Measurements from ENCODE around the gene SPOCK1. TPM values are rescaled to one million over a fixed set of nuclear protein-coding genes. Genes with fewer than 3 reads are reported as not detected.

The SPOCK1 gene
- total RNA-seq, 2 donors from 2014 or later: 75.0 to 213 TPM

DNA sequence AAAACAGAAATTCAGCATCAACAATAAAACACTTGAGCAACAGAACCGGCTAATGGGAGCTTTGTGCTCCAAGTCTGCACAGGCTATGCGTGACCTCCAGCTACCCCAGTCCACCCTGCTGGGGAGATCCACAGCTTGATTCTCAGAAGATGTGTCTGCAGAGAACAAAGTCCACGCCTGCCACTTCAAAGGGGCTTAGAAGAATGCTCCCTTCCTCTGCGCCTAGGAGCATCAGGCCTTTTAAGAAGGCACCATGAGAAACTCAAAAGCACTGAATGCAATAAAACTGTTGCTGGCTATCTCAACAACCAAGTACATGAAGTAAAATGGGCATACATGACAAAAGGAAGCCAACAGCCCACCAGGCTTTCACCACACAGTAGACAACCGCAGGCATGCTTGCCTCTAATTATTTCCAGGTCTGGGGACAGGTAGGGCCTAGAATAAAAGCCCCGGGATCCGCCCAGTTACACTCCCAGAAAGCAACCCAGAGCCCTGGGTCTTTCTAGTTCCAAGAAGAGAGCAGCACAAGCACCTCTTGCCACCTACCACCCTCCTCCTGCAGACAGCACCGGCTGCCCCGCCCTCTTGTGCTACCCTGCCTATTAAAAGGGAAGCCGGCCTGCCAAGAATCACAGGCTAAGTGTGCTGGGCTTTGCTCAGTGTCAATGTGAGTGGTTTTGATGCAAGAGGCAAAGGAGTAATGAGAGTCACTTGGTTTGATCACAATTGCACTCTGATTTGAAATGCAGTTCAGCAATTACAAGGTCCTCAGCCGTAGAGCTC, 123.2 kb downstream of the SPOCK1 start:
- DNase-seq (peak; percentile 55), ATAC-seq (peak; percentile 87 to 97)
- intact Hi-C loops (cut with DNase I): no loop called here

DNA sequence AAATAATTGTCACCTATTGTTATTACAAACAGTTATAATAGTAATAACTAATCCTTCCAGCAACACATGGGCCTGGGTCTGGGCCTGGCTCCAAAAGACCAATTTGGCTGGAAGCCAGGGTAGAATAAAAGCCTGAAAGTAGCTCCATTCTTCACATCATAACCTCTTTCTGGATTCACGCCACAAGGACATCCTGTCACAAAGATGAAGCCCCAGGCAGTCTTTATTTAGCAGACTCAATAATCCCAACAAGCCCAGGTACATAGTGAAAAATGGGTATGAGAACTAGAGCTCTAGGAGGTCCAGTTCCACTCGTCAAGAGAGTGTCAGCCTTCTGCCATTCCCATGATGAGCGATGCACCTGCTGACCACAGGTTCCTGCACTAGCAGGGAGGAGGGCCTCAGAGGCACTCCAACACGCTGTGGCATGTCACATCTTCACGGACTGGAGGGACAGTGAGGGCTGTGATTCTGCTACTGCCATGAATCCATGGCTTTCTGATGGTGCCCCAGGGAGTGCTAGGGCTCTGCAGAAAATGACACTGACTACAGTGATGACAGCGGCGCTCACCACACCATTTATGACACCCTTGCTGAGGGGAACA, 124.9 kb downstream of the SPOCK1 start:
- ATAC-seq (peak; percentile 35 to 43), DNase-seq (no peak)
- intact Hi-C loops (cut with DNase I): no loop called here

DNA sequence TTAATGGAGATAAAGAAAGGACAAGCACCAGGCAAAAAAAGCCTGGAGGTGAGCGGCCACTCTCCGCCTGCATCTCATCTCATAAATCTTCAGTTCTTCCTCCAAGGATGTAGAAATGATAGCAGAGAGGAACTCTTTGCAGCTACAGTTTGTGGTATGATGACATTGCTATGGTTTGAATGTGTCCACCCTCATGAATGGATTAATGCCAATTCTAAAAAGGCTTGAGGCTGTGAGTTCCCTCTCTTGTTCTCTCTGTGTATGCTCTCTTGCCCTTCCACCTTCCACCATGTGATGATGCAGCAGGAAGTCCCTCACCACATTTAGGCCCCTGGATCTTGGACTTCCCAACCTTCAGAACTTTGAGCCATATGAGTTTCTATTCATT, 126.4 kb downstream of the SPOCK1 start:
- DNase-seq: no peak
- ATAC-seq: no peak
- intact Hi-C loops (cut with DNase I): no loop called here

DNA sequence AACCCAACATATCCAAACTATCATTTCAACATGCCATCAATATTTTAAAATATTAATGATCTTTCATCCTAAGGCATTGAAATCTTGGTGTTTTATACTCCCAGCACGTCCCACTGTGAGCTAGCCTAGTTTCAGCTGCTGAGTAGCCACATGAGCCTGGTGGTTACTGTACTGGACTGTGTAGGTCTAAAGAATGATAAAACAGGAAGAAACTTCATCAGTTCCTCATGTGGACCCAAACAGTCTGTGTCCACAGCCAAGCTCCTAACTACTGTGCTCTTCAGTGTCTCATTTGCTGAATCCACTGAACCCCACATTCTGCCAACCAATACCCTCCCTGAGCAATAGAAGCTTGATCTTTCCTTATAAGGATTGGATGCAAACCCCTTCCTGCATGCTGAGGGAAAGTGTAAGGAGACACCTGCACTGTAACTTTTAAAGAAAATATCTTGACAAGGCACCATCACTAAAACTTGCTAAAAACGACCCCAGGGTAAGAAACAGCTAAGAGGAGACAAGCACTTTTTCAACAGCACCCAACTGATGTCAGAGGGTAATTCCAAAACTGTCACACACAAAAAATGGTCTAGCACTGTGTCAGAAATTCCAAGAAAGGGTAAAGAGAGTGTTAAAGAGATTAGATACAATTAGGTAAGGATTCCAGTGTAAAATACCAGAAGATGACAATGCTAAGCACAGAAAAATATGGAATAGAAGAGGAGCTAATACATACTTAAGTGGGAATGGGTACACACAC, 126.9 kb downstream of the SPOCK1 start:
- ATAC-seq: no peak
- DNase-seq: no peak
- intact Hi-C loops (cut with DNase I): no loop called here

DNA sequence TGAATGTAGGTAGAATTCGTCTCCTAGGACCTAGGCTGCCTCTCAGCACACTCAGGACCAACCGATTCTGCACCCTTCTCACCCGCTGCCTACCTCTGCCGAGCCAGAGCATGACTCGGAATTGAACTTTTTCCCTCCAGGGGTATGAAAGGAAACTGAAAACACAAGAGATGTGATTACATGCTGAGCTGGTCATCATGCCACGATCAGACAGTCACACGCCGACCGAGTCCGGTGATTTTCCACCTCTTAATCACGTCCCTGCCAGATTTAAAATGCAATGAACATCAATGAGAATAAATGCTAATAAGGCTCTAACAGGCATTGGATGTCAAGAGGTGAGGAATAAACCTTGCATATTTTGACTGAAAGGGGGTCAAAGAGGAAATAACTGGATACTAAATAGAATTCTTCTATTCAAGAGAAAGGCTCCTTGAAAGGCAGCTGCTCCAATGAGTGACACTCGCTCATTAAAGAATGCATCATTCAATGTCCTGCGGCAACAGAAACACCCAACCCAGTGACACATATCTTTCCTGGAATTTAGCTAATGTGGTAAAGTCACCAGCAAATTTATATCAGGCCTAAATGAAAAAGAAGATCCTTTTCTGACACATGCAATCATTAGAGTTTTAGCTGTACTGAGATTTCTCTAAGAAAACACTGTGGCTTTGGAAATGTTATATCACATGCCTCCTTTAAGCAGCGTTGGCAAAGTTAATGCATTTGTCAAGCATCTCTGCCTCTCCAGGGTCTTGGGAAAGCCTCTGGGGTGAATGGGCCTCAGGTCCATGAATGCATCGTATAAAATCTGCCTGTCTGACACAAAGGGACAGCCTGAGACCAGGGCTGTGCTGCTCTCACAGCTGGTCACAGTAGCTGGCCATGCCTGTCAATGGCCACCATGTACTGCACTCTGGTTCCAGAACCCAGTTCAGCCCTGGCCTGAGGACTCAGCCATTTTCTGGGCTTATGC, 128.7 kb downstream of the SPOCK1 start:
- no peak for DNase-seq
- intact Hi-C loops (cut with DNase I): no loop called here
- ATAC-seq: no peak

DNA sequence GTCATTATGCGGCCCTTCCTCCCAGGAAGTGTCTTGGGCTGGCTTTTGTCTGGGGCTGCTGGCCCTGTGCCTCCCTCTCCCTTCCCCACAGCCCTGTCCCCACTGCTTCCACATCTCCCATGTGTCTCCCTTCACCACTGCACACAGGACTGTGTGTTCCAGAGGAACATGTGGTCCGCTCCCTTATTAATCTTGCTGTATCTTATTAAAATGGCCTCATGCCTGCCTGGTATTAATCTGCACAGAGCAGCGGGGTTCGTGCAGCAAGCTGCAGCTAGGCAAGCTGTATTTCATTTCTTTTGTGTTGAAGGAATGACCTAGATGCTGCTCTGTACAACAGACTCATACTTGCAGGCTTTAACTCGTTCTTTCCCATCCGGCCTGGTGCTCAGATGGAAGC, 130.5 kb downstream of the SPOCK1 start:
- ATAC-seq: no peak
- DNase-seq: no peak
- intact Hi-C loops (cut with DNase I): no loop called here

DNA sequence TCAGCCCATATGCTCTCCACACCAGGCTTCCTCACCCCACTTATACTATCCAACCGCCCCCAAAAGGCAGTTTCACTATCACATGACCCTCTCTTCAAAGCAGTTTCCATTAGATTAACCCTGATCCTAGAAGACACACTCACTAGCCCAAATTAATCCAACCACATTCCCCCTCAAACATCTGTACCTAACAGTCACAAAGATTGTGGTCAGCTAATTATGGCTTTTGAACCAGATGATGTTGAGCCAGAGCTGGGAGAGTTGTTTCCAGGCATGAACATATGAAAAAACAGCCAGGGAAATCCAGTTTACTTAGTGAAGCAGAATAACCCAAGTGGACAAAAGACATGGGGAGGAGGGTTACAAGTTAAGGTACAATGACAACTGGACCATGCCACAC, 131.2 kb downstream of the SPOCK1 start:
- intact Hi-C loops (cut with DNase I): no loop called here
- DNase-seq (no peak), ATAC-seq (no peak)

DNA sequence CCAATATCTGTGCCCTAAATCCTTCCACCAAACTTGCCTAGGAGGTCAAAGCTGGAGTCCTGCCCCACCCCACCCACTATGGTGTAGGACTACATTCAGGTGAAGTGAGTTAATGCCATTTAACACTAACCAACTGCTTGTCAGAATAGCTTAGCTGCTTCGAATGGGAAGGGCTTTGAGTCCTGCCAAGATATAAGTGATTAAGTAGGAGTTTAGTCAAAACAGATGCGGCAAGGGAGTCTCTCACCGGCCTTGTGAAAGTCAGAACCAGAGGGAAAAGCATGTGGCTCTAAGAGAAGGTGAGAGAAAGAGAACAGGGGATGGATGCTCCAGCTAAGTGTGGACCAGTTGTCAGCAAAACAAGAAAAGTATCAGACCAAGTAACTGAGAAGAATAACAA, 132.6 kb downstream of the SPOCK1 start:
- no peak for ATAC-seq
- intact Hi-C loops (cut with DNase I): no loop called here
- DNase-seq: no peak

DNA sequence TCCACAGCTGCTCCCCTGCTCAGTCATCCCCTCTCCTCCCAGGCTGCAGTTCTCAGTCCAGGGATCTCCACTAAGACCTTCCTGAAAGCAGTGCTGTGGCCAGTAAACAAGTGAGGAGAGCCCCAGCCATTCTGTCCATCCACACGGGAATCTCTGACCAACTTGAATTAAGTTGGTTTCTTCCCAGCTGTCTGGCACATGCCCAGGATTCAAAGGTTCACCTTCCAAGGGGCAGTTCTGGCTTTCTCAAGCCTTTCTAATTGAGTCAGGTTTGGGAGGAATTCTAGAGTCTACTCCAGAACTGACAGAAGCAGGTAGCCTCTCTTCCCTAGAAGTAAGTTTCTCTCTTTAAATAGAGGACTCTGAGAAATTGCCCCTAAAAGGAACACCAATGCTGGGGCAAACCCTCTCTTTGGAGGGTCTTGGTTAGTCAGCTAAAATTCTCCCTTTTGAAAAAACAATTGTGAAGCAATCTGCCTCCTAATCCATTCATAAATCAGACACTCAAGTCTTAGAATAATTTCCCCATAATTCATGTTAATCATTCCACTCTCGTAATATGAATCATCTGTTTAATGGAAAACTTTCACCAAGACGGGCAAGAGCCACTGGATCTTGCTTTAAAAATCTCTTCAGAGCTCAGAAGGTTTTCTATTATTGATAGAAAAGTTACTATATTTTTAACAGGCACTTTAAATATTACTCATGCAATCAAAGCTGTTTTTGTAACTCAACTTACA, 133.8 kb downstream of the SPOCK1 start:
- intact Hi-C loops (cut with DNase I): no loop called here
- ATAC-seq: no peak

DNA sequence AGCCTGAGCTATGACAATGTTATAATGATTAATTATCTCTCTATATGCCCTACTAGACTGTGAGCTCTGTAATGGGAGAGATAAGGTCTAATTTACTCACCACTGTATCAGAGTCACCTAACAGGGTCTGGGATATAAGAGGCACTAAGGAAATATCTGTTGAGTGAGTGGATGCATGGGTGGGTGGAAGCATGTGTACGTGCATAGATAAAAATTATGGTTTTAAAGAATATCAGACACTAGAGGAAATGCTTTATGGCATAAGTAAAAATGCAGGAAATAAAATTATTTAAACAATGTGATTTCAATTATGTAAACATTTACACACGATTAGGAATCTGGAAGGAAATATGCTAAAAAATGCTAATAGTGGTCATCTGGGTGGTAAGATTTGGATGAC, 137.8 kb downstream of the SPOCK1 start:
- ATAC-seq (no peak), DNase-seq (no peak)
- intact Hi-C loops (cut with DNase I): no loop called here

More for the DNA sequence above, 133.8 kb downstream of the SPOCK1 start:
- no peak for DNase-seq

DNA sequence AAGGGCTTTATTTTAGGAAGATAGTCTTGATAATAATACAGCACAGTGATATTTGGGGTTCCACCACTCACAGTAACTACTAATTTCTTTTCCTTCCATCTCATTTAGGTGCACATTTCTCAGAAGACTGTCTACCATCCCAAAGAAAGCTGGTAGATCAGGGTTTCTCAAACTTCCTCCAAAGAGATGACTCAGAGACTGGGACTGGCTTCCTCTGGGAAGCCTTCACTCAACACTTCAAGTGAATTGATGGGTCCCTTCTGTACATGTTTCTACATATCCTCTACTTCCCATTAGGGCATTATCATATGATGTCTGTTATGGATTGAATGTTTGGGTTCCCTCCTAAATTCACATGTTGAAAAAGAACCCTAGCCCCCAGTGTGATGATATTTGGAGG, 138.5 kb downstream of the SPOCK1 start:
- DNase-seq (no peak), ATAC-seq (no peak)
- intact Hi-C loops (cut with DNase I): no loop called here

DNA sequence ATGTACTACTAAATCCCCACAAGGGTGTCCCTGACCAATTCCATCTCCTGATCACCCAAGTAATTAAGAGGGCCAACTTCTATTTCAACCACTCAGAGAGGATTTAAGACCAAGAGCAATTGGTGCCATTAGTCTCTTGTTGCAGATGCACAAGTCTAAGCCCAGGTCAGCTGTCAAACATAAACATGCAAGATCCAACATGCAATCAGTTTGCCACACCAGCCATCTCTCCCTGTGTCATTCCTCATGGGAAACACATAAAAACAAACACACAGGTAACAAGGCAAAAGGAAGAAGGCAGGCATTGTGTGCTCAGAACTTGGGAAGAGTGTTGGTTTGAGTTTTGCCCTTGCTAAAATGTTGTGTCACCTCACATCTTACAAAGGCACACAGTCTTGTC, 139.2 kb downstream of the SPOCK1 start:
- no peak for ATAC-seq
- intact Hi-C loops (cut with DNase I): no loop called here
- no peak for DNase-seq

DNA sequence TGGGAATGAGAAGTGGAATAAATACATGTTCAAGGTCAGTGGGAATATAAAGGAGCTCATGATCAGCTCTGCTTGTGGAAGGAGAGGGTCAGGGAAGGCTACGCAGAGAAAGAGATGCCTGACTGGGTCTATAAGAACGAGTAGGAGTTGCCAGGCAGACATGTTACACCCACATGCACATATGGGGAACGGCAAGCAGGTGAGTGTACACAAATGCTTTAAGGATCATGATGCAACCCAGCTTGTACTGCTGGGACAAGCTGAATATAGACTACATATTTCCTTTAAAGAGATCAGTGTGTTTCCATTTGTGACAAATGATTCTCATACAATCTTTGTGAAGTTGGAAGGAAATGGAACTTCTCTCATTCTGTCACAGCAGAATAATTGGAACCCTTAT, 141.7 kb downstream of the SPOCK1 start:
- ATAC-seq: no peak
- intact Hi-C loops (cut with DNase I): no loop called here

DNA sequence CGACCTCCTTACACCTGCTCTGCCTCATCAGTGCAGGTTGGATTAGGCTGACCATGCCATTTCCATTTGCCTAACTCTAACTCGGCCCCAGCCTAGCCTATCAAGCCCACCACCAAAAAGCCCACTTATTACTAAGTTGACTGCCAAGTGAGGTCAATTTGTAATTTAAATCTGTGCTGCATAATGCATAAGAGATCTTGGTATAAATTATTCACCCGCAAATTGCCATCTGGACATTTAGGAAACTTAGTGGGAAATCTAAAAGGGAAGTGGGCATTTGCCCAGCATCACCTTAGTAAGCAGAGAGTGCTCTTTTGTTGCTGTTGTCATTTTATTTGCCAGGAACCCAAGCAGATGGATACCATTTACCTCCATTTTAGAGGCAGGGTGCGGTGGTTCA, 143.0 kb downstream of the SPOCK1 start:
- no peak for DNase-seq
- intact Hi-C loops (cut with DNase I): no loop called here
- ATAC-seq: no peak

More for the DNA sequence above, 141.7 kb downstream of the SPOCK1 start:
- no peak for DNase-seq

DNA sequence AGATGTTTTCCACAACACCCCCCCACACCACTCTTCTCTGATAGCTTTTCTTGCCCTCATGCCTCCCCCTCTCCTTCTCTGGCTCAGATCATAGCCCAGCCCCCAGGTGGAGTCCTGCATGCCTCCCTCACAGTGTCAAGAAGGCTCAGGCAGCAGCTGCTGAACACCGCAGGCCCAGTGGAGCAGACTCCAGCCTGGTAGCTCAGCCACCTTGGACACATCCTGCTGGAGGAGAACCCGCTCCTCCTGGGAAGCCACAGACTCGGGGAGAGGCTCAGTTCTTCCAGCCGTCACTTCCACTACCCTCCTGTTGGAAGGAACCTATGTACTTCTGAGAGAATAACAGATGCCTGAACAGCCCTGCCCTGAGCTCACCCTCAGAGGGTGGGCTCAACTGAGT, 143.4 kb downstream of the SPOCK1 start:
- ATAC-seq: no peak
- DNase-seq: no peak
- intact Hi-C loops (cut with DNase I): no loop called here

DNA sequence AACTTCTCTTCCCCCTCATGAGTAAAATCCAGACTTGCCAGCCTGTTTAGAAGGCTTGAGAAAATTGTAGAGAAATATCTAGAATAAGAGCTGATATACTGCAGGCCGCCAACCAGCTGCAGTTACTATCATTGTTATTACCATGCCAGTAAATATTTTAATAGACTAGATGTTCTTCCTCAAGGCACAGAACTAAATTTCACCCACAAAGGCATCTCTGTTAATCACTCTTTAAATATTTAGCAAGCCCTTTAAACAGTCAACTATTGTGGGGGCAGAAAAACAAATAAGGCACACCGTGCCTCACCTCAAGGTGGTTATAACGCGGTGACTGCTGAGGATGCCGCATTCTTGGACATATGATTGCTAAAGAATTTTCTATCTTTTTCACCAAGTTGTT, 147.0 kb downstream of the SPOCK1 start:
- DNase-seq: no peak
- intact Hi-C loops (cut with DNase I): no loop called here
- ATAC-seq: no peak

DNA sequence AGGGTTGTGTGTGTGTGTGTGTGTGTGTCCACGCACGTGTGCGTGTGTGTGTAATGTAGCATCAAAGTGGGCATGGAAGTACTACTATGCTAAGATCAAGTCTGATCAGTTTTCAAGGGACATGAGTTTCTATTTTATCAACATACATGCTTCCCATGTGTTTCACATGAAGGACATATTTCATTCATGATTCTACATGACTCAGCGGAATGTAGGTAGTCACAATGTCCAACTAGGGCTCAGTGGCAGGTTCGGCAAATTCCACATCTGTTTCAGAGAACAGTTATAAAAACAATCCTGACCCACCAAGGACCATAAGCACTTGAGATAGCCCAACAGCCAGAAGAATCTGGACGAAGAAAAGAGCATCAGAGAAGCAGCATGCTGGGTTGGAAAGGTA, 148.3 kb downstream of the SPOCK1 start:
- DNase-seq (no peak), ATAC-seq (no peak)
- intact Hi-C loops (cut with DNase I): no loop called here

DNA sequence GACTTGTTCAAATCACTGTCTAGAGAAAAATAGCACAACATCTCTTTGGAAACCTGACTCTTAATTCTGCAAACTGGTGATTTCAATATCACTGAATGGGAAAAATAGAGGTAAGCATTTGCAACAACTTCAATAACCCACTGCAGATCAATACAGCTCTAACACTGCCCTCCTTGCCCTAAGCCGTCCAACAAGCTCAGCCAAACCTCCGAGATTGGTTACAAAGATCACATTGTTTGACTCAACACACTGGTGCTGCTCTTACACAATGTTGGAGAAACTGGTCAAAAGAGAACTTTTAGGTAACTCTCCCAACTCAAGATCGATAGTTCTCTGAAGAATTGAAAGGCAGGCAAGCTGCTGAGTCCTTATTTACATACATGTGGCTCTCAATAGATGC, 150.4 kb downstream of the SPOCK1 start:
- no peak for ATAC-seq

More for the DNA sequence above, 150.4 kb downstream of the SPOCK1 start:
- intact Hi-C loops (cut with DNase I): loop anchor here in 1 of 2 donors (5.0 kb wide), 1 partner anchor 149 kb away; the partner anchor contains the start of gene SPOCK1
- DNase-seq: no peak

All from left cardiac atrium (tissue), 4 donors.